Osteocyte (in vitro differentiated cells): ENCODE results near the gene PDE4B. TPM values are rescaled to one million over a fixed set of nuclear protein-coding genes. Genes with fewer than 3 reads are reported as not detected.

Experiments used
- DNase-seq: peaks from one replicate; pipeline ENCODE4 v3.0.0; 2021; ENCODE audit warnings: mixed read lengths; ENCODE audit not compliant: unreplicated experiment; ENCODE audit errors: extremely low spot score
- H3K27ac Mint-ChIP-seq: one replicate; pipeline ENCODE4 v1.8.0; 2021; ENCODE audit warnings: mild to moderate bottlenecking, mixed read lengths; ENCODE audit not compliant: unreplicated experiment
- H3K27me3 Mint-ChIP-seq: one replicate; pipeline ENCODE4 v1.8.0; 2021; ENCODE audit warnings: mixed read lengths; ENCODE audit not compliant: unreplicated experiment
- H3K36me3 Mint-ChIP-seq: one replicate; pipeline ENCODE4 v1.8.0; 2021; ENCODE audit warnings: mixed read lengths; ENCODE audit not compliant: unreplicated experiment
- H3K4me1 Mint-ChIP-seq: one replicate; pipeline ENCODE4 v1.8.0; 2021; ENCODE audit warnings: mixed read lengths; ENCODE audit not compliant: unreplicated experiment
- H3K4me3 Mint-ChIP-seq: one replicate; pipeline ENCODE4 v1.8.0; 2021; ENCODE audit warnings: mild to moderate bottlenecking, moderate library complexity, mixed read lengths; ENCODE audit not compliant: unreplicated experiment
- H3K9me3 Mint-ChIP-seq: one replicate; pipeline ENCODE4 v1.8.0; 2021; ENCODE audit warnings: mixed read lengths; ENCODE audit not compliant: unreplicated experiment
- total RNA-seq: library from RNA; stranded (reverse); gene quantifications from 2 replicates; pipeline ENCODE4 v1.2.1, GENCODE V29; 2021
- TF ChIP-seq, protein P1 (sequence below): fragments of 200-600 bp; sonication (generic); IDR thresholded peaks from 2 replicates; pipeline ENCODE4 v1.5.0; 2021; ENCODE audit warnings: antibody characterized with exemption, mild to moderate bottlenecking, moderate library complexity

The PDE4B gene
- total RNA-seq, 1 donor from 2014 or later: 53.1 TPM

GRCh38 chr1:66342707-66343106 lies 550.0 kb downstream of the PDE4B start:
- no peaks in the 10 kb centered on the region for H3K27me3 Mint-ChIP-seq
- DNase-seq: no peak
- H3K9me3 Mint-ChIP-seq: no peaks in the 10 kb centered on the region
- TF ChIP-seq, protein P1, sequence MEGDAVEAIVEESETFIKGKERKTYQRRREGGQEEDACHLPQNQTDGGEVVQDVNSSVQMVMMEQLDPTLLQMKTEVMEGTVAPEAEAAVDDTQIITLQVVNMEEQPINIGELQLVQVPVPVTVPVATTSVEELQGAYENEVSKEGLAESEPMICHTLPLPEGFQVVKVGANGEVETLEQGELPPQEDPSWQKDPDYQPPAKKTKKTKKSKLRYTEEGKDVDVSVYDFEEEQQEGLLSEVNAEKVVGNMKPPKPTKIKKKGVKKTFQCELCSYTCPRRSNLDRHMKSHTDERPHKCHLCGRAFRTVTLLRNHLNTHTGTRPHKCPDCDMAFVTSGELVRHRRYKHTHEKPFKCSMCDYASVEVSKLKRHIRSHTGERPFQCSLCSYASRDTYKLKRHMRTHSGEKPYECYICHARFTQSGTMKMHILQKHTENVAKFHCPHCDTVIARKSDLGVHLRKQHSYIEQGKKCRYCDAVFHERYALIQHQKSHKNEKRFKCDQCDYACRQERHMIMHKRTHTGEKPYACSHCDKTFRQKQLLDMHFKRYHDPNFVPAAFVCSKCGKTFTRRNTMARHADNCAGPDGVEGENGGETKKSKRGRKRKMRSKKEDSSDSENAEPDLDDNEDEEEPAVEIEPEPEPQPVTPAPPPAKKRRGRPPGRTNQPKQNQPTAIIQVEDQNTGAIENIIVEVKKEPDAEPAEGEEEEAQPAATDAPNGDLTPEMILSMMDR: no peak
- H3K4me1 Mint-ChIP-seq: peaks cover 65% of the 10 kb centered on the region
- peak overlapping the region; percentile 44 for H3K4me3 Mint-ChIP-seq
- H3K27ac Mint-ChIP-seq: peak overlapping the region; percentile 81
- H3K36me3 Mint-ChIP-seq: peaks cover 19% of the 10 kb centered on the region

GRCh38 chr1:66343569-66344325 lies 551.1 kb downstream of the PDE4B start:
- H3K9me3 Mint-ChIP-seq: no peaks in the 10 kb centered on the region
- peak overlapping the region; percentile 44 for H3K4me3 Mint-ChIP-seq
- peaks cover 19% of the 10 kb centered on the region for H3K36me3 Mint-ChIP-seq
- TF ChIP-seq, protein P1: peak; percentile 14
- DNase-seq: no peak
- no peaks in the 10 kb centered on the region for H3K27me3 Mint-ChIP-seq
- peak overlapping the region; percentile 81 for H3K27ac Mint-ChIP-seq
- H3K4me1 Mint-ChIP-seq: peaks cover 61% of the 10 kb centered on the region

- Mint-ChIP-seq H3K27ac (no peak overlapping the region), H3K27me3 (no peaks in the 10 kb centered on the region), H3K4me3 (no peak overlapping the region), H3K36me3 (peaks cover 19% of the 10 kb centered on the region), H3K4me1 (peaks cover 66% of the 10 kb centered on the region), H3K9me3 (no peaks in the 10 kb centered on the region)
- TF ChIP-seq, protein P1: no peak
- DNase-seq: no peak
These were observed 553.5 kb downstream of the PDE4B start for GRCh38 chr1:66346057-66346795.

GRCh38 chr1:66346873-66347272 lies 554.2 kb downstream of the PDE4B start:
- Mint-ChIP-seq H3K4me3 (no peak overlapping the region), H3K4me1 (peaks cover 66% of the 10 kb centered on the region)

More at GRCh38 chr1:66346873-66347272, 554.2 kb downstream of the PDE4B start:
- Mint-ChIP-seq H3K36me3 (peaks cover 20% of the 10 kb centered on the region), H3K27me3 (no peaks in the 10 kb centered on the region), H3K27ac (no peak overlapping the region), H3K9me3 (no peaks in the 10 kb centered on the region)
- DNase-seq: no peak
- TF ChIP-seq, protein P1: no peak
